OCI-LY1 (cell line): Measurements from ENCODE around the gene U2AF1L4.

ENCODE experiments used
- CTCF ChIP-seq: fragments of 200-600 bp; sonication (generic), shearing (Covaris generic); IDR thresholded peaks from 2 replicates; pipeline ENCODE4 v1.5.1; 2017; ENCODE audit warnings: mild to moderate bottlenecking, antibody characterized with exemption, low read length, moderate library complexity, mixed read lengths
- EZH2 ChIP-seq: fragments of 200-600 bp; sonication (generic), shearing (Covaris generic); IDR thresholded peaks from 2 replicates; pipeline ENCODE4 v1.8.0; 2017; ENCODE audit warnings: borderline replicate concordance, mixed run types, mild to moderate bottlenecking, antibody characterized with exemption, low read length, moderate library complexity, mixed read lengths

DNA sequence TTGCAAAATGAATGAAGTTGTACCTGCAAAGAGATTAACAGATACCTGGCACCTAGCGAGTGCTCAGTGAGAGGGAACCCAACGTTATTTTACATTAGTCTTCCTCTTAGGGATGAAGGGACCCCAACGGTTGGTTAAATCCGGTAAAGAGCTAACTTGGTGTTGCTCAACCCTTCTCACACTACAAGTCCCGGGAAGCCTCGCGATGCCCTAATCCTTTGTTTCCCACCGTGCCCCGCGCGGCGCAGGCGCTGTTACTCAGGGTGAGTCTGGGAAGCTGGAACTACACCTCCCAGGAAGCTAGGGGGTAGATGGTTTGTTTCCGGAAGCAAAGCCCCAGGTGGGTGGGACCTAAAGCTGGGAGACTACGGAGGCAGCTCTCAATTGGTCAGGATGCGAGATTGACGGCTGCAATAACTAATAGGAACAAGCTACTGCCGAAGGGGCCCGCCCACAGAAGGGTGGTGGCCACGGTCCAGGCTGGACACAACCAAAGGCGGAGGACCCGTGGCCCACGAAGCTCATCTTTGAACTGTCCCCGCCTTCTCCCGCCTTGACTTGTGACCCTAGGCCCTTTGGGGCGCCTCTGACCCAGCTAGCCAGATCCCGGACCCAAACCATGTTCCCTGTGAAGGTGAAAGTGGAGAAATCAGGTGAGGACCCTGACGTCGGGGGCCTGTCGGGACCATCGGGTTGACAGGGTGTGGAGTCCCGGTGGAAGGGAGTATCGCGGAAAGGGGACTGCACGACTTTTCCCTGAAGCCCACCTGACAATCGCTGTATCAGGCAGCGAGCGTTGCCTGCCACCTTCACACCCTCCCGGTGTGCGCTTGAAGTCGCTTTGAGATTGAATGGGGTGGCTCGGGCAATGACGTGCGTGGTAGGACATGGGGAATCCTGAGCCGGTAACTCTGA, 3.1 kb upstream of the U2AF1L4 start, which contains the start of gene LIN37:
- no peak for TF ChIP-seq EZH2
- no peak for TF ChIP-seq CTCF
